B cell (primary cell): ENCODE results near the gene SHMT1.

Experiments used
- CTCF ChIP-seq: fragments of 200-600 bp; IDR thresholded peaks from one replicate; pipeline ENCODE4 v1.8.0; 2022; ENCODE audit warnings: antibody characterized with exemption, mild to moderate bottlenecking
- EZH2 ChIP-seq: IDR thresholded peaks from 2 replicates; pipeline ENCODE4 v1.6.1; 2012; ENCODE audit warnings: borderline replicate concordance, low read depth, mild to moderate bottlenecking, moderate library complexity, low read length; ENCODE audit not compliant: insufficient read depth, poor library complexity, severe bottlenecking

DNA sequence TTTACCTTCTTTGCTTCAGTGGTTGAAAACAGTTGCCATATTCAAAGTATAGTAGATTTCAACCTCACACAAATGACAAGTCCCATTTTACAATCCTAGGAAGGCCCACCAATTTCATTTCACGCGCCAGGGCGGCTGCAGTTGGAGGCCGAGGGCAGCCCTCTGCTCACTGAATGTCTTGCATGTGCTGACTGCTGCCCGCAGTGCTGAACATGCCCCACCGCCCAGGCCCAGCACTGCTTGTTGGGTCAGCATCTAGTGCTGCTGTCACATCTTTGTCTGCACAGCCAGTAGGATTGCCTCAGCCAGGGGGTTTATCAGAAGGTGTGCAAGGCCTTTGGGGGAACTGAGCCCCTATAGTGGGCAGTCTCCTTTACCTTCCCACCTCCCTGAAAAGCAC, 36.8 kb downstream of the SHMT1 start:
- TF ChIP-seq CTCF (no peak), EZH2 (no peak)
